ENCODE measurements around the gene MCU. TPM values are rescaled to one million over a fixed set of nuclear protein-coding genes. Genes with fewer than 3 reads are reported as not detected.

MCU gene
- total RNA-seq, 1 donor from 2014 or later, result 31.8 TPM

- H3K79me2 ChIP-seq (ENCODE audit: insufficient read depth, low read length), result peaks cover 6% of the 10 kb centered on the region
- peaks cover 6% of the 10 kb centered on the region for H3K36me3 Mint-ChIP-seq (ENCODE audit: low read depth, unreplicated experiment)
- H3K27ac ChIP-seq (ENCODE audit: low read depth, low read length), result no peak overlapping the region
- peaks cover 29% of the 10 kb centered on the region for H3K4me1 Mint-ChIP-seq (ENCODE audit: low read depth, unreplicated experiment)
- no peaks in the 10 kb centered on the region for H3K36me3 ChIP-seq (ENCODE audit: insufficient read depth, low read length)
- TF ChIP-seq CTCF (IDR thresholded peaks at IDR 0.05; ENCODE audit: insufficient read depth, low read depth, low read length), result no peak
- TF ChIP-seq EZH2 (IDR thresholded peaks at IDR 0.05; ENCODE audit: insufficient read depth, low read length), result no peak
- H3K4me1 ChIP-seq (ENCODE audit: insufficient read depth, low read length), result peaks cover 14% of the 10 kb centered on the region
- no peaks in the 10 kb centered on the region for H3K9me3 ChIP-seq (ENCODE audit: insufficient read depth, low read depth, low read length)
- DNase-seq (ENCODE audit: low read depth) (no peak), FAIRE-seq (no peak)
- no peaks in the 10 kb centered on the region for H3K27me3 Mint-ChIP-seq (ENCODE audit: low read depth, unreplicated experiment)
- peaks cover 5% of the 10 kb centered on the region for H3K9me3 Mint-ChIP-seq (ENCODE audit: unreplicated experiment)
- no peak overlapping the region for H3K4me3 ChIP-seq (ENCODE audit: insufficient read depth, low read depth, low read length)
- no peak overlapping the region for H3K9ac ChIP-seq (ENCODE audit: low read length)
- no peaks in the 10 kb centered on the region for H3K27me3 ChIP-seq (ENCODE audit: insufficient read depth, low read length)
- peaks cover 5% of the 10 kb centered on the region for H4K20me1 ChIP-seq (ENCODE audit: insufficient read depth, low read length)
- no peak overlapping the region for H3K4me2 ChIP-seq (ENCODE audit: low read length)
- H2AFZ ChIP-seq (ENCODE audit: low read depth, low read length), result no peak overlapping the region
- no peak overlapping the region for H3K4me3 Mint-ChIP-seq (ENCODE audit: unreplicated experiment)
- H3K27ac Mint-ChIP-seq (ENCODE audit: unreplicated experiment), result no peak overlapping the region
These were observed 117.1 kb downstream of the MCU start for GRCh38 chr10:72809006-72809405.

GRCh38 chr10:72810976-72811375, 119.0 kb downstream of the MCU start:
- no peak overlapping the region for H3K27ac Mint-ChIP-seq (ENCODE audit: unreplicated experiment)
- peaks cover 6% of the 10 kb centered on the region for H3K36me3 Mint-ChIP-seq (ENCODE audit: low read depth, unreplicated experiment)
- no peak overlapping the region for H3K4me3 Mint-ChIP-seq (ENCODE audit: unreplicated experiment)
- peaks cover 4% of the 10 kb centered on the region for H3K79me2 ChIP-seq (ENCODE audit: insufficient read depth, low read length)
- H3K4me1 Mint-ChIP-seq (ENCODE audit: low read depth, unreplicated experiment), result peaks cover 29% of the 10 kb centered on the region
- H3K4me3 ChIP-seq (ENCODE audit: insufficient read depth, low read depth, low read length), result no peak overlapping the region
- TF ChIP-seq CTCF (IDR thresholded peaks at IDR 0.05; ENCODE audit: insufficient read depth, low read depth, low read length) (no peak), EZH2 (IDR thresholded peaks at IDR 0.05; ENCODE audit: insufficient read depth, low read length) (no peak)
- no peaks in the 10 kb centered on the region for H3K36me3 ChIP-seq (ENCODE audit: insufficient read depth, low read length)
- no peak overlapping the region for H2AFZ ChIP-seq (ENCODE audit: low read depth, low read length)
- H3K27me3 ChIP-seq (ENCODE audit: insufficient read depth, low read length), result no peaks in the 10 kb centered on the region
- peaks cover 5% of the 10 kb centered on the region for H3K9me3 Mint-ChIP-seq (ENCODE audit: unreplicated experiment)
- FAIRE-seq (no peak), DNase-seq (ENCODE audit: low read depth) (no peak)
- H3K4me1 ChIP-seq (ENCODE audit: insufficient read depth, low read length), result peaks cover 16% of the 10 kb centered on the region
- peaks cover 5% of the 10 kb centered on the region for H4K20me1 ChIP-seq (ENCODE audit: insufficient read depth, low read length)
- no peak overlapping the region for H3K4me2 ChIP-seq (ENCODE audit: low read length)
- no peaks in the 10 kb centered on the region for H3K9me3 ChIP-seq (ENCODE audit: insufficient read depth, low read depth, low read length)
- H3K27me3 Mint-ChIP-seq (ENCODE audit: low read depth, unreplicated experiment), result no peaks in the 10 kb centered on the region
- no peak overlapping the region for H3K9ac ChIP-seq (ENCODE audit: low read length)
- no peak overlapping the region for H3K27ac ChIP-seq (ENCODE audit: low read depth, low read length)

GRCh38 chr10:72812415-72812752, 120.4 kb downstream of the MCU start:
- no peak overlapping the region for H3K4me3 ChIP-seq (ENCODE audit: insufficient read depth, low read depth, low read length)
- no peaks in the 10 kb centered on the region for H3K36me3 ChIP-seq (ENCODE audit: insufficient read depth, low read length)
- peaks cover 5% of the 10 kb centered on the region for H4K20me1 ChIP-seq (ENCODE audit: insufficient read depth, low read length)
- no peaks in the 10 kb centered on the region for H3K27me3 ChIP-seq (ENCODE audit: insufficient read depth, low read length)
- Mint-ChIP-seq H3K27ac (ENCODE audit: unreplicated experiment) (peak overlapping the region; percentile 76), H3K4me3 (ENCODE audit: unreplicated experiment) (no peak overlapping the region), H3K27me3 (ENCODE audit: low read depth, unreplicated experiment) (no peaks in the 10 kb centered on the region), H3K4me1 (ENCODE audit: low read depth, unreplicated experiment) (peaks cover 29% of the 10 kb centered on the region), H3K9me3 (ENCODE audit: unreplicated experiment) (peaks cover 2% of the 10 kb centered on the region), H3K36me3 (ENCODE audit: low read depth, unreplicated experiment) (peaks cover 6% of the 10 kb centered on the region)
- H3K9ac ChIP-seq (ENCODE audit: low read length), result peak overlapping the region; percentile 9
- peaks cover 9% of the 10 kb centered on the region for H3K79me2 ChIP-seq (ENCODE audit: insufficient read depth, low read length)
- no peaks in the 10 kb centered on the region for H3K9me3 ChIP-seq (ENCODE audit: insufficient read depth, low read depth, low read length)
- no peak for TF ChIP-seq CTCF (IDR thresholded peaks at IDR 0.05; ENCODE audit: insufficient read depth, low read depth, low read length)
- DNase-seq (ENCODE audit: low read depth), result no peak
- H3K4me1 ChIP-seq (ENCODE audit: insufficient read depth, low read length), result peaks cover 16% of the 10 kb centered on the region
- peak overlapping the region; percentile 70 for H3K4me2 ChIP-seq (ENCODE audit: low read length)
- H2AFZ ChIP-seq (ENCODE audit: low read depth, low read length), result no peak overlapping the region
- peak overlapping the region; percentile 32 for H3K27ac ChIP-seq (ENCODE audit: low read depth, low read length)
- no peak for FAIRE-seq
